Measurements from ENCODE around the gene OPCML. TPM values are rescaled to one million over a fixed set of nuclear protein-coding genes. Genes with fewer than 3 reads are reported as not detected.

The OPCML gene
- total RNA-seq, 2 donors from 2014 or later: under 0.01 TPM; not detected in 1

DNA sequence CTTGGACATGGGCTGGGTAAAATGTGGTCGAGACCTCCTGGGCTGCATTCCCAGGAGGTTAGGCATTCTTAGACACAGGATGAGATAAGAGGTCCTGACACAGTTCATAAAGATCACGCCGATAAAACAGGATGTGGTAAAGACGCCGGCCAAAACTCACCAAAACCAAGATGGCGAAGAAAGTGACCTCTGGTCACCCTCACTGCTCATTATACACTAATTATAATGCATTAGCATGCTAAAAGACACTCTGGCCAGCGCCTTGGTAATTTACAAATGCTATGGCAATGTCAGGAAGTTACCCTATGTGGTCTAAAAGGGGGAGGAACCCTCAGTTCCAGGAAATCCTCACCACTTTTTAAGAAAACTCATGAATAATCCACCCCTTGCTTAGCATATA is 983.3 kb downstream of the OPCML start:
- ATAC-seq (no peak), DNase-seq (no peak)
- Histone ChIP-seq H3K27ac (no peak overlapping the region), H3K36me3 (replicated peaks in 1 of 2; ENCODE audit: insufficient read depth in 1 of 2, low read depth in 2 of 2) (no peaks in the 10 kb centered on the region), H3K4me1 (no peaks in the 10 kb centered on the region), H3K9me3 (no peaks in the 10 kb centered on the region), H3K27me3 (no peaks in the 10 kb centered on the region), H3K4me3 (no peak overlapping the region)
- WGBS, 2 donors: 70 to 72% methylated on average over 7 of the region's 7 CpGs
- no peak for TF ChIP-seq POLR2A (IDR thresholded peaks at IDR 0.05)
- TF ChIP-seq, protein P1, sequence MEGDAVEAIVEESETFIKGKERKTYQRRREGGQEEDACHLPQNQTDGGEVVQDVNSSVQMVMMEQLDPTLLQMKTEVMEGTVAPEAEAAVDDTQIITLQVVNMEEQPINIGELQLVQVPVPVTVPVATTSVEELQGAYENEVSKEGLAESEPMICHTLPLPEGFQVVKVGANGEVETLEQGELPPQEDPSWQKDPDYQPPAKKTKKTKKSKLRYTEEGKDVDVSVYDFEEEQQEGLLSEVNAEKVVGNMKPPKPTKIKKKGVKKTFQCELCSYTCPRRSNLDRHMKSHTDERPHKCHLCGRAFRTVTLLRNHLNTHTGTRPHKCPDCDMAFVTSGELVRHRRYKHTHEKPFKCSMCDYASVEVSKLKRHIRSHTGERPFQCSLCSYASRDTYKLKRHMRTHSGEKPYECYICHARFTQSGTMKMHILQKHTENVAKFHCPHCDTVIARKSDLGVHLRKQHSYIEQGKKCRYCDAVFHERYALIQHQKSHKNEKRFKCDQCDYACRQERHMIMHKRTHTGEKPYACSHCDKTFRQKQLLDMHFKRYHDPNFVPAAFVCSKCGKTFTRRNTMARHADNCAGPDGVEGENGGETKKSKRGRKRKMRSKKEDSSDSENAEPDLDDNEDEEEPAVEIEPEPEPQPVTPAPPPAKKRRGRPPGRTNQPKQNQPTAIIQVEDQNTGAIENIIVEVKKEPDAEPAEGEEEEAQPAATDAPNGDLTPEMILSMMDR (IDR thresholded peaks at IDR 0.05): no peak
- intact Hi-C loops (cut with DNase I): no loop called here

DNA sequence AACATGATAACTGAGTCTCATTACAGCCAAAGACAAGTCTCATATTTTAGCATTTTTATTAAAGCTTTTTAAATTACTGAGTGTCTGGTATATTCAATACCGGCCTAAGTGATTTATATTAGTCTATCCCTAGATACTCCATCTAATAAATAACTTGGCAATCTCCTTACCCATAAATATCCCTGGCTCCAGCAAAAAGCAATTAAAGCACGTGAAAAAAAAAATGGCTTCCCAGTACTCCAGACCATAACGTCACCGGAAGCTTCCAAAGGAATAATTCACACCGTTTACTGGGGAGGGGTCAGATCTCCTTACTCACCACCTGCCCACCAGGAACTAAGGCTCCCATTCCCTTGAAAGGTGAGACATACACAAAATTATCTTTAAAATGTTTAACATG is 988.3 kb downstream of the OPCML start:
- WGBS, 2 donors: 81 to 82% methylated on average over 5 of the region's 5 CpGs
- Histone ChIP-seq H3K27ac (no peak overlapping the region), H3K27me3 (no peaks in the 10 kb centered on the region), H3K4me3 (no peak overlapping the region), H3K36me3 (replicated peaks in 1 of 2; ENCODE audit: insufficient read depth in 1 of 2, low read depth in 2 of 2) (no peaks in the 10 kb centered on the region), H3K4me1 (no peaks in the 10 kb centered on the region), H3K9me3 (no peaks in the 10 kb centered on the region)
- no peak for DNase-seq
- TF ChIP-seq, protein P1 (IDR thresholded peaks at IDR 0.05): no peak
- no peak for TF ChIP-seq POLR2A (IDR thresholded peaks at IDR 0.05)
- ATAC-seq: no peak
- intact Hi-C loops (cut with DNase I): no loop called here

DNA sequence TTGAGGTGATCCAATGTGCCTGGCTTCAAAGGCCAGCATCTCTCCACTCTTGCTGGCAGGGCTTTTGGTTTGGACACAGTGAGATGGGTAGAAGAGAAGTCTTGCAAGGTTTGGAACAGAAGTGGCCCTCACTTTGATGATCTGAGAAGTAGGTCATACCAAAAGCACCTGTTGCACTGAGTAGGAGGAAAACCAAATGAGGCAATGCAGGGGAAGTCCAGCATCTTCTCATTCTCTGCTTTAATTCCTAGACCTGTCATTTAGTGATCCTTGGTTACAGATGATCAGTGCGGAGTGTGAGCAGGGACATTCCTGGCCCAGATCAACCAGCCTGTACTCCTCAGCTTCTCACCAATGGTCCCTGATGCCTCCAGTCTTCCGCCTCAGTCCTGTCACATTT is 990.5 kb downstream of the OPCML start:
- no peak for ATAC-seq

DNA sequence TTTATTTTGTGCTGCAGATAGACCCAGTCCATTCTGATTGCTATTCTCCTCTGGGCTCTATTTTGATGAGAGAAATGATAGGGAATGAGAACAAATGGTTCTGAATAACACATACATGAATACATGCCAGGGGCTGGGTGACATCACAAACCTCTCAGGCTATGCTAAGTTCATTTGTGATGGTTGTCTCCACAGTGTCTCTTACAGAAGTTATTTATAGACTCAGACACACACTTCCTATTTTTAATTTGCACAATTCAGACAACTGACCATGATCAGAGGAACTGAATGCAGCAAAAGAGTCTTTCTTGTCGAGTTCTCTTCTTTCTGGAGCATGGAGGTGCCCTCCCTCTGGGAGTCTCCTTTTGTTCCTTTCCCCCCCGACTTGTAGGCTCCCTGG is 991.7 kb downstream of the OPCML start:
- Histone ChIP-seq H3K9me3 (no peaks in the 10 kb centered on the region), H3K4me1 (no peaks in the 10 kb centered on the region), H3K27me3 (no peaks in the 10 kb centered on the region), H3K36me3 (replicated peaks in 1 of 2; ENCODE audit: insufficient read depth in 1 of 2, low read depth in 2 of 2) (no peaks in the 10 kb centered on the region), H3K4me3 (no peak overlapping the region), H3K27ac (no peak overlapping the region)
- DNase-seq (no peak), ATAC-seq (no peak)
- WGBS, 2 donors: 38 to 46% methylated on average over 2 of the region's 2 CpGs
- intact Hi-C loops (cut with DNase I): no loop called here
- no peak for TF ChIP-seq POLR2A (IDR thresholded peaks at IDR 0.05)
- TF ChIP-seq, protein P1 (IDR thresholded peaks at IDR 0.05): no peak

More for the DNA sequence above, 990.5 kb downstream of the OPCML start:
- Histone ChIP-seq H3K4me3 (no peak overlapping the region), H3K4me1 (no peaks in the 10 kb centered on the region), H3K36me3 (replicated peaks in 1 of 2; ENCODE audit: insufficient read depth in 1 of 2, low read depth in 2 of 2) (no peaks in the 10 kb centered on the region), H3K27ac (no peak overlapping the region), H3K27me3 (no peaks in the 10 kb centered on the region), H3K9me3 (no peaks in the 10 kb centered on the region)
- TF ChIP-seq POLR2A (IDR thresholded peaks at IDR 0.05): no peak
- TF ChIP-seq, protein P1 (IDR thresholded peaks at IDR 0.05): no peak
- intact Hi-C loops (cut with DNase I): no loop called here
- WGBS, 2 donors: 82 to 90% methylated on average over 2 of the region's 2 CpGs
- DNase-seq: no peak

DNA sequence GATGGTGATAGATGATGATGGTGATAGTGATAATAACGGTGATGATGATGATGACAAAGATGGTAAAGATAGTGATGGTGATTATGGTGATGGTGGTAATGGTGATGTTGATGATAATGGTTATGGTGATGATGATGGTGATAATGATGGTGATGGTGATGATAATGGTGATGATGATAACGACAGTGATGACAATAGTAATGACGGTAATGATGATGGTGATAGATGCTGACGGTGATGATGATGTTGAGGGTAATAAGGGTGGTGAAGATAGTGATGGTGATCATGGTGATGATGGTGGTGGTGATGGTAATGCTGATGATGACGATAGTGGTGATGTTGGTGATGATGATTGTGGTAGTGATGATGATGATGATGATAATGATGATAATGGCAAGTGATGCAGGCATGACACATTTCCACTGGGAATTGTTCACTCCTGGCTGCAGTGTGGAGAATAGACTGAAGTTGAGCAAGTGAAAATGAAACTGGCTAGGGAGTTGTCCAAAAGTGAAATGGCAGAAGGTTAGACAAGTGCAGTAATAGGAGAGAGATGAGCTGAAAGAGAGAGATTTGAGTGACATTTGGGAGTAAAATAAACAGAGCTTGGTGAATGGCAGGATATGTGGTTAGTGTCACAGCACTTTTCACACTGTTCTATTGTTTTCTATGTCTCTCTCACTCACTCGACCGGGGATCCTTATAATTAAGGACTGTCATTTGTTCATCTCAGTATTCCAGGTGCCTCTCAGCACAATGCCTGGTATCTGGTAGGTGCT is 992.5 kb downstream of the OPCML start:
- intact Hi-C loops (cut with DNase I): no loop called here
- Histone ChIP-seq H3K27me3 (no peaks in the 10 kb centered on the region), H3K27ac (no peak overlapping the region)

More for the DNA sequence above, 992.5 kb downstream of the OPCML start:
- Histone ChIP-seq H3K36me3 (replicated peaks in 1 of 2; ENCODE audit: insufficient read depth in 1 of 2, low read depth in 2 of 2) (no peaks in the 10 kb centered on the region), H3K9me3 (no peaks in the 10 kb centered on the region), H3K4me3 (no peak overlapping the region), H3K4me1 (no peaks in the 10 kb centered on the region)
- DNase-seq (no peak), ATAC-seq (no peak)
- no peak for TF ChIP-seq POLR2A (IDR thresholded peaks at IDR 0.05)
- TF ChIP-seq, protein P1 (IDR thresholded peaks at IDR 0.05): no peak
- 72% methylated on average over 7 of the region's 7 CpGs for WGBS, 2 donors
